Muscle layer of duodenum (tissue), 2 donors: ENCODE data around the gene FUBP3.

Source experiments
- H3K27ac ChIP-seq: one replicate; pipeline ENCODE4 v1.7.0; 2013; ENCODE audit warnings: mild to moderate bottlenecking, low read length
- H3K27me3 ChIP-seq: one replicate; pipeline ENCODE4 v1.7.0; 2013; ENCODE audit warnings: low read depth, mild to moderate bottlenecking, control low read depth, low read length
- H3K36me3 ChIP-seq, 2 donors: one replicate each; pipeline ENCODE4 v1.7.0; 2013; ENCODE audit warnings: low read length in 2 of 2, control low read depth in 1 of 2, mild to moderate bottlenecking in 1 of 2; ENCODE audit not compliant: insufficient read depth in 2 of 2, control insufficient read depth in 1 of 2
- H3K4me1 ChIP-seq, 2 donors: one replicate each; pipeline ENCODE4 v1.7.0; 2013; ENCODE audit warnings: low read length in 2 of 2, mild to moderate bottlenecking in 2 of 2, control low read depth in 1 of 2, moderate library complexity in 1 of 2; ENCODE audit not compliant: insufficient read depth in 2 of 2, control insufficient read depth in 1 of 2
- H3K4me3 ChIP-seq, 2 donors: one replicate each; pipeline ENCODE4 v1.7.0; 2013; ENCODE audit warnings: low read length in 2 of 2, low read depth in 1 of 2, mild to moderate bottlenecking in 1 of 2
- H3K9me3 ChIP-seq, 2 donors: one replicate each; pipeline ENCODE4 v1.7.0; 2013; ENCODE audit warnings: low read length in 2 of 2, control low read depth in 1 of 2, mild to moderate bottlenecking in 1 of 2; ENCODE audit not compliant: control insufficient read depth in 1 of 2
- donor health status: healthy.

The FUBP3 gene

DNA sequence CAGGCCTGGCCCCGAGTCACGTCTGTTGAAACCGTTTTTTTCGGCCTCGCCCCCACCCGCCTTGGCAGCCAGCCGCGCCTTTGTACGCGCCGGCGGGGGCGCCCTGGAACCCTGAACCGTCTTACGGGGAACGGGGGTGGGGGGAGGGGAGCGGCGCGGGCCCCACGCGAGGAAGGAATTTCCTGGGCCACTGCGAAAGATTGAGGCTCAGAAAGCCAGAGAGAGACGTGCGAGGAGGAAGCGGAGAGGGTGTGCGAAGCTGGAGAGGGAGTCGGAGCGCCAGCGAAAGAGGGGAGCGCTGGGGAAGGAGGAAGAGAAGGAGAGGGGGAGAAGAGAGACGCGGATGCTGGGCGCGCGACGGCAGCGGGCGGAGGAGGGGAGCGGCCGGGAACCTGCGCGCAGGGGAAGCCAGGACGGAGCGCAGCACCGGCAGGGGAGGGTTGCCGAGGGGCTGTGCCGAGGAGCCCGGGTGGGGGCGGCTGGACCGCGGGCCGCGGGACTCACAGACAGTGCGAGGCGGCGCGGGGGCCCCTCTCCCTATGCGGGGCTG, 80.4 kb downstream of the FUBP3 start:
- no peaks in the 10 kb centered on the region for H3K36me3 ChIP-seq
- peaks cover 0 to 54% of the 10 kb centered on the region in 2 donors for H3K4me1 ChIP-seq
- H3K27ac ChIP-seq, result no peak overlapping the region
- H3K4me3 ChIP-seq, result peak overlapping the region in 1 of 2 donors; percentile 19
- peaks cover 54% of the 10 kb centered on the region for H3K27me3 ChIP-seq
- H3K9me3 ChIP-seq, result no peaks in the 10 kb centered on the region

DNA sequence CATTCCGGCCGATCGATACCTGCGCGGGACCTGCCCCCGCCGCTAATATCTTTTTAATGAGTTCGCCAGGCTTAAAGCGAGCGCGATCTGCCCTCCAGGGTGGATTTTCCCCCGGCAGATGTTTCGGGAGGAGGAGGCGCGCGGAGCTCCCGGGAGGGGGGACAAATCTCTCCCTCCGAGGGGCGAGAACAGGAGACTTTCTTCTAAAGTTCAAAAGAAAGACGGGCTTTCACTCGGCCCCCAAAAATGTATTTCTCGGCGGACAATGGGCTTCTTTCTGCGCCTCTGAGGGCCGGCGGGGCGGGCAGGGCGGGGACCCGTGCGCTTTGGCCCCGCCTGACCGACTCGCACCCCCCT, 80.9 kb downstream of the FUBP3 start:
- Histone ChIP-seq H3K4me3 (peak overlapping the region in 1 of 2 donors; percentile 61), H3K4me1 (peaks cover 0 to 57% of the 10 kb centered on the region in 2 donors)

DNA sequence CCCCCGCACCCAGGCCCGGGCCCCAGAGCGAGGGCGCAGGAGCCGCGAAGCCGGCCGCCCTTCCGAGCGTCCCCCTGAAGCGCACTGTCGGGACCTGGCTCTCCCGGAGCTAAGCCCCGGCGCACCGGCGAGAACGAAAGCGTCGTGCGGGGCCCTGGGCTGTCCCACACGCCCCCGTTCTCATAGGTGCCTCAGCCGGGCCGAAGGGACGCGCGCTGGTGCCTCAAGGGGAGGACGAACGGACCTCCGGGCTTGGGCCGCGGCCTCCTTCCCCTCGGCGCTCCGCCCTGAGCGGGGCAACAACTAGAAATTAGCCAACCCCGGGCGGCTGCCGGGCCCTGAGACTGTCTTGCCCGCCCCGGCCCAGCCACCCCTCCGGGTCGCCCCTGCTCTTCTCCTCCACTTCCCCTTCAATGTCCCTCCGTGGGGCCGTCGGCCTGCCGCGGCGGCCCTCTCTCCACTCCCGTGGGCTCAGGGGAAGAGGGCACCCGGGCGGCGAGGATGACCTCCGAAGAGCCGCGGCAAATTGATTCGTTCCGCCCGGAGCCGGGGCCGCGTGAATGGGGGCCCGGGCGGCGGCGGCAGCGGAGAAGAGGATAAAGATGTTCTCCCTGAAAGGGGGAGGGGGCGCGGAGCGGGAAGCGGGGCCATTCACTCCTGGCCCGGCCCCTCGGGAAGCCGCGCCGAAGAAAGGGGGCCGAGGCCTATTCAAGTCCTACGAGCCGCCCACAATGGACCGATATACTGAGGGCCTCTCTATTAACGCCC, 81.5 kb downstream of the FUBP3 start:
- no peak overlapping the region for H3K27ac ChIP-seq
- H3K4me3 ChIP-seq, result peak overlapping the region in 1 of 2 donors; percentile 61
- peaks cover 0 to 63% of the 10 kb centered on the region in 2 donors for H3K4me1 ChIP-seq
- H3K36me3 ChIP-seq, result no peaks in the 10 kb centered on the region
- H3K9me3 ChIP-seq, result no peaks in the 10 kb centered on the region
- peaks cover 62% of the 10 kb centered on the region for H3K27me3 ChIP-seq

More for the DNA sequence above, 80.9 kb downstream of the FUBP3 start:
- Histone ChIP-seq H3K27ac (no peak overlapping the region), H3K36me3 (no peaks in the 10 kb centered on the region), H3K9me3 (no peaks in the 10 kb centered on the region), H3K27me3 (peaks cover 57% of the 10 kb centered on the region)

DNA sequence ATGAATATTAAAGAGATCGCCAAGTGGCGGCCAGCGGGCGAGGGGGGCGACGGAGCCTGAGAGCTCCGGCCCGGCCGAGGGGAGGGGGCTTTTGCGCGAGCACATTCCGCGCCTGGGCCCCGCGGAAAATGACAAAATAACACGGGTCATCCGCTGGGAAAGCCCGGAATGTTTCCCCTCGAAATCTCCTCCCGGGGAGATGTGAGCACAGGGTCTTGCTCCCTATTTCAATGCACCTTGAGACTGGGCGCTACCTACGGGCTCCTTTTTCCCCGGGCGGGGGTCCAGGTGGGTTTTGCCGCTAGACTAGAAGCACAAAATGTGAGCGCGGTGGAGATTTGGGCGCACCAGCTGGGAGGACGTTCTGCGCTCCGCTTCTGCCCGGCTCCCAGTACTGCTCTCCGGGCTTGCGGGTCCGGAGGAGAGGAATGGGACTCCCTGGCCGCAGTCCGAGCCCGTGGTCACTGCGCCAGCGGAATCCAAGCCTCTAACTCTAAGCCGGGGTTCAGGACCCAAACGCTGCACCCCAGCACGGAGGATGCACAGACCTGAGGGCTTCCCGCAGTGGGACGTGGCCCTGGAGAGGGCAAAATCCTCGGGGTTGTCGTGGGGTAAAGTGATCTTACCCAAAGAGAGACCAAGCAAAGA, 82.2 kb downstream of the FUBP3 start:
- peaks cover 69% of the 10 kb centered on the region for H3K27me3 ChIP-seq
- no peak overlapping the region for H3K27ac ChIP-seq
- H3K4me3 ChIP-seq, result peak overlapping the region in 1 of 2 donors; percentile 61
- H3K36me3 ChIP-seq, result no peaks in the 10 kb centered on the region
- peaks cover 0 to 70% of the 10 kb centered on the region in 2 donors for H3K4me1 ChIP-seq
- H3K9me3 ChIP-seq, result no peaks in the 10 kb centered on the region

DNA sequence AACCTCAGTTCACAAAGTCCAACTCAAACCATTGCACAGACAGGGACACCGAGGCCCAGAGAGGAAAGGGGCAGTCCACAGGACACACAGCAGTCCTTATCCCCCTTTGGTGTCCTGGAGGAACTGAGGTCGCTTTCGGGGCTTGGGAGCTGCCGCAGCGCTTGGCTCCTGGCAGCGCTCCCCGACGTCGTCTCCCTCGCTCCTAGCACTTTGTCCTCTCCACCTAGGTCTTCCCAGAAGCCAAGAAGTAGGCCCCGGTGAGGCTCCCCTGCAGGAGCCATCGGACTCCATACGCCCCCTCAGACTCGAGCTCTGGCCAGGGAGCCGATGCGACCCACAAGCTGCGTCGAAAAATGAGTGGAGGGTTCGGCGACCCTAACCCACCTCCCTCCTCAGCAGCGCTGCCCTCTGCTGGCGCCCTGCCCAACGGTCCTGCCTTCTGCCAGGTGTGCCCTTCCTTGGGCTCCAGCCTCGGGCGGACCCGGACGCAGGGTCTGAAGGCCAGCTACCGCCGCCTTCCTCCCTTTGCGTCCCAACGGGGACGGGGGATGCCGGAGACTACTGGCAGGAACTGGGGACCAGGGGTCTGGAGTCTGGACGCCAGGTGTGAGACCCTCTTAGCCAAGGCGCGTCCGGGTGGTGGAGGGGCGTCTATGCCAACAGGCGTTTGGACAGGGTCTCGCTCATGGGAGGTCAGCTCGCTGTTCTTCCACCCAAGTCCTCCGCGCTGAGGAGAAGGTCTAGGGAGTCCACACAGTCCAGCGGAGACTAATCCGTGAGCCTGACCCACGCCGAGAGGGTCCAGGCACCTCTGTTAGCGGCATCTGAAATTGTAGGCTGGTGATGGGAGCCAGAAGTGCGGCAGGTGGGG, 83.0 kb downstream of the FUBP3 start:
- Histone ChIP-seq H3K27me3 (peaks cover 75% of the 10 kb centered on the region), H3K4me3 (peak overlapping the region in 1 of 2 donors; percentile 36), H3K27ac (no peak overlapping the region), H3K36me3 (no peaks in the 10 kb centered on the region), H3K4me1 (peaks cover 0 to 74% of the 10 kb centered on the region in 2 donors), H3K9me3 (no peaks in the 10 kb centered on the region)

DNA sequence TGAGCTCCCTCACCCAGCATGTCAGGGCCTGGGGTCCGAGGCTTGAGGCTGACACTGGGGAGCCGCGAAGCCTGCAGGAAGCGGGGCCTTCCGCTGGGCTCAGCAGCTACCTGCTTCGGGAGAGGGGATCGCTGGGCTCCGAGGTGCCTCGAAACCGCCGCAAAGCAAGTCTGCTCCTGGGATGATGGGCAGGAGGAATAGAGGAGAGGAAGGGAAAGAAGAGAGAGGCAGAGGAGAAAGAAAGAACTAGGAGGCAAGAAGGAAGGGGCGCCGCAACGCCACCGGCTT, 83.5 kb downstream of the FUBP3 start:
- Histone ChIP-seq H3K36me3 (no peaks in the 10 kb centered on the region), H3K27ac (no peak overlapping the region), H3K27me3 (peaks cover 80% of the 10 kb centered on the region), H3K4me3 (peak overlapping the region in 1 of 2 donors; percentile 36), H3K9me3 (no peaks in the 10 kb centered on the region), H3K4me1 (peaks cover 0 to 74% of the 10 kb centered on the region in 2 donors)

DNA sequence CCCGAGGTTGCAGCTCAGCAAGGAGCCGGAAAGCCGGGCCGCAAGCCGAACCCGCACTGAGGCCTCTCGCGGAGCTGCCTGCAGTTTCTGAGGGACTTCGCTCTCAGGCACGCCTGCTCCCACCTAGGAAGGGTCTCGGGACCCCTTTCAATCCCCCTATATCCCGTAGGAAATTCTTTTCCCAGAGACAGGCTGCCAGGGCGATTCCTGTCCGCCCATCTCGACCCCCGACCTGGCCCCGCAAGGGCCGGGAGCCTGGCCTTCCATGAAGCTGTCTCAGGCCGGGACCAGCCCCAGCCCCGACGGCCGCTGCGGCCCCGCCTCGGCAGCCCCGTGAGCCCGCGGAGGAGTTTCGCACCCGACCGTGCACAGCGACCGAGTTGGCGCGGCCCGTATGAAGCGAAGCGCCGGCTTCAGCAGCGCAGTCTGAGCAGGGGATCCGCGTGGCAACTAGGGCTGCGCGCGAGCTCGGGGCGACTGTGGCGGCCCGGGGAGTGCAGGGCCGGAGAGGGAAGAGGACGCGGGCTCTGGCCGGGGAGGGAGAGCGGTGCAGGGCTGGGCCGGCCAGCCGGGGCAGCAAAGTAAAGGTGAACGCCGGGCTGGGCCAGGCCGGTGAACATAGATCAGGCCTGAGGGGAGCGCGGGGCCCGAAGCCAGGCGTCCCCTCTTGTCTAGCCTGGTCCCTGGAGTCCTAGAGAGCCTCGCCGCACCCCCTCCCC, 84.0 kb downstream of the FUBP3 start:
- Histone ChIP-seq H3K9me3 (no peaks in the 10 kb centered on the region), H3K36me3 (no peaks in the 10 kb centered on the region), H3K4me1 (peaks cover 0 to 74% of the 10 kb centered on the region in 2 donors), H3K4me3 (peak overlapping the region in 1 of 2 donors; percentile 36), H3K27me3 (peaks cover 80% of the 10 kb centered on the region), H3K27ac (no peak overlapping the region)

DNA sequence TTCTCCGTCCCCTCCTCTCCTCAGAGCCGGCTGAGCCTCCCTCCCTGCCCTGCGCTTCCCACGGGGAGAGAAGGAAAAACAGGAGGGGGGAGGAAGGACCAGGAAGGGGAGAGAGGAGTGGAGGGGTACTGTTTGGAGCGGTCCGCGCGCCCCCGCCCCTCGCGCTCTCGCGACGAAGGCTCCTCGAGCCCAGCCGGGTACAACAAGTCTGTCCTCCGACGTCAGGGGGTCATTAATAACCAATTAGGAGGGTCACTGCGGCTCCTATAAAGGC, 84.5 kb downstream of the FUBP3 start:
- H3K4me3 ChIP-seq, result peak overlapping the region in 1 of 2 donors; percentile 36
- peaks cover 0 to 74% of the 10 kb centered on the region in 2 donors for H3K4me1 ChIP-seq
- H3K27ac ChIP-seq, result no peak overlapping the region
- H3K9me3 ChIP-seq, result no peaks in the 10 kb centered on the region
- peaks cover 77% of the 10 kb centered on the region for H3K27me3 ChIP-seq
- no peaks in the 10 kb centered on the region for H3K36me3 ChIP-seq

DNA sequence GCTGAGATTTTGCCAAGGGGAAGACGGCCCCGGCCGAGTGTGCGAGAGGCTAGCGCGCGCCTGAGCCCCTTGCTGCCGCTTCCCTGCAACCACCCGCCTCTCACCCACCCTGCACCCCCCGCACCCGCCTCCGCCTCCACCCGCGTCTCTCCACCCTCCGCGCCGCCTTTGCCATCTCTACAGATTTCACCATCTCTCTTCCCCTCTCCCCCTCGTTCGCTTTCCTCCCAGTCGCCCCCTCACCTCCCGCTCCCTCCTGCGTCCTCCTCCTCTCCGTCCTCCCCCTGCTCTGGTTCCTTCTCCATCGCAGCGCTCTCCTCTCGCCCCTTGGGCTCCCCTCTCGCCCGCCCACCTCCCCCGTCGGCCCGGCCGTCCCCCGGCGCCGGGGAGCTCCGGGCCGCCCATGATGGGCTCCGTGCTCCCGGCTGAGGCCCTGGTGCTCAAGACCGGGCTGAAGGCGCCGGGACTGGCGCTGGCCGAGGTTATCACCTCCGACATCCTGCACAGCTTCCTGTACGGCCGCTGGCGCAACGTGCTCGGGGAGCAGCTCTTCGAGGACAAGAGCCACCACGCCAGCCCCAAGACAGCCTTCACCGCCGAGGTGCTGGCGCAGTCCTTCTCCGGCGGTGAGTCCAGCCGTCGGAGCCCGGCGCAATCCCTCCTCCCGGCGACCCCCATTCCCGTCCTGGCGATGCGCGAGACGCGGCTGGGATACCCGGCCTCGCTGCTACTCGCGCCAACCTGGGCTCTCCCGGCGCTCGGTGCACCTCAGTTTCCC, 85.1 kb downstream of the FUBP3 start, which contains the start of gene PRDM12:
PRDM12 (plus strand) TSS at position 344 of the 778 bp plus-strand sequence; CDS start at position 404, 60 bp downstream.
- no peak within 1 kb of the TSS for H3K27ac ChIP-seq
- peaks cover 0 to 70% of the 10 kb centered on the region in 2 donors for H3K4me1 ChIP-seq
- H3K27me3 ChIP-seq, result peaks cover 72% of the 10 kb centered on the region
- H3K4me3 ChIP-seq, result peak within 1 kb of the TSS in 1 of 2 donors; percentile 36
- H3K9me3 ChIP-seq, result no peaks in the 10 kb centered on the region
- no peaks in the 10 kb centered on the region for H3K36me3 ChIP-seq

DNA sequence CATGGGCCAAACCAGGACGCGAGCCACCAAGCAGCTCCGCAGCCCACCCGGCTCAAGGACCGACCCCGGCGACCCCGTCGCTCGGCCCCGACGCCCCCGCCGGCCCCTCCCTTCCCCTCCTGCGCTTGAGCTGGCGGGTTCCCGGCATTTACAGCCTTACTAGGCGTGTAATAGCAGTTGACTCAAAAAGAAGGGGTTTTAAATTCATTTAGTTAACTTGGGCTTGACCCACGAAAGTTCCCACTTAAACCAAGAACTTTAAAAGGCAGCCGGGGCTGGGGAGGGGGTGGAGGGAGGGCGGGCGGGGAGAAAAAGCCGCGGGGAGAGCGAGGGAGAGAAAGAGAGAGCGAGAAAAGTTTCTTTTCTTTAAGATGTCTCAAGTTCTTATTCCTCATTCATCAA, 85.7 kb downstream of the FUBP3 start:
- Histone ChIP-seq H3K27me3 (peaks cover 72% of the 10 kb centered on the region), H3K36me3 (no peaks in the 10 kb centered on the region), H3K4me1 (peaks cover 0 to 65% of the 10 kb centered on the region in 2 donors), H3K9me3 (no peaks in the 10 kb centered on the region), H3K27ac (no peak overlapping the region), H3K4me3 (peak overlapping the region in 1 of 2 donors; percentile 24)
